ENCODE data around the gene RAB21. TPM values are rescaled to one million over a fixed set of nuclear protein-coding genes. Genes with fewer than 3 reads are reported as not detected.

The RAB21 gene
- total RNA-seq, 1 donor from 2014 or later = 31.4 TPM

DNA sequence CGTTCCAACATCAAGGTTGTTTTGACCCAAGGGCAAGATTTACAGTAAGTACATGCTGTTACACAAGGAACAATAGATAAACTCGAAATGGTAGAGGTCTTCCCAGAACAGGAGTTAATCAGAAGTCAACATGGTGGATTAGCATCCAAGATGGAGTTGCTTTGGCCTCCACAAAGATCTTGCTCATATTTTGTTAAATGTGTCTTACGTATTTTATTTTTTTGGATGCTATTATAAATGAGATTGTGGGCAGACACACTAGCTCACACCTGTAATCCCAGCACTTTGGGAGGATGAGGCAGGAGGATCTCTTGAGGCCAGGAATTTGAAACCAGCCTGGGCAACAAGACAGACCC is 22.3 kb upstream of the RAB21 start:
- Mint-ChIP-seq H3K9me3 (no peaks in the 10 kb centered on the region), H3K27ac (no peak overlapping the region), H3K36me3 (no peaks in the 10 kb centered on the region), H3K4me1 (no peaks in the 10 kb centered on the region), H3K4me3 (no peak overlapping the region), H3K27me3 (ENCODE audit: insufficient read depth, low read depth) (peaks cover 2% of the 10 kb centered on the region)
- no peak overlapping the region for H3K4me3 ChIP-seq
- H3F3A ChIP-seq (ENCODE audit: low read depth) = no peaks in the 10 kb centered on the region
- H3K4me2 ChIP-seq = no peak overlapping the region
- TF ChIP-seq, protein P1, sequence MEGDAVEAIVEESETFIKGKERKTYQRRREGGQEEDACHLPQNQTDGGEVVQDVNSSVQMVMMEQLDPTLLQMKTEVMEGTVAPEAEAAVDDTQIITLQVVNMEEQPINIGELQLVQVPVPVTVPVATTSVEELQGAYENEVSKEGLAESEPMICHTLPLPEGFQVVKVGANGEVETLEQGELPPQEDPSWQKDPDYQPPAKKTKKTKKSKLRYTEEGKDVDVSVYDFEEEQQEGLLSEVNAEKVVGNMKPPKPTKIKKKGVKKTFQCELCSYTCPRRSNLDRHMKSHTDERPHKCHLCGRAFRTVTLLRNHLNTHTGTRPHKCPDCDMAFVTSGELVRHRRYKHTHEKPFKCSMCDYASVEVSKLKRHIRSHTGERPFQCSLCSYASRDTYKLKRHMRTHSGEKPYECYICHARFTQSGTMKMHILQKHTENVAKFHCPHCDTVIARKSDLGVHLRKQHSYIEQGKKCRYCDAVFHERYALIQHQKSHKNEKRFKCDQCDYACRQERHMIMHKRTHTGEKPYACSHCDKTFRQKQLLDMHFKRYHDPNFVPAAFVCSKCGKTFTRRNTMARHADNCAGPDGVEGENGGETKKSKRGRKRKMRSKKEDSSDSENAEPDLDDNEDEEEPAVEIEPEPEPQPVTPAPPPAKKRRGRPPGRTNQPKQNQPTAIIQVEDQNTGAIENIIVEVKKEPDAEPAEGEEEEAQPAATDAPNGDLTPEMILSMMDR (IDR thresholded peaks at IDR 0.05) = no peak
- TF ChIP-seq EZH2 (IDR thresholded peaks at IDR 0.05) (no peak), EZH2phosphoT487 (IDR thresholded peaks at IDR 0.05) (no peak)
- no peaks in the 10 kb centered on the region for H4K20me1 ChIP-seq (ENCODE audit: low read depth)
- no peaks in the 10 kb centered on the region for H3K36me3 ChIP-seq
- H3K9ac ChIP-seq = no peak overlapping the region
- H2AFZ ChIP-seq (replicated peaks) = peak overlapping the region; percentile 94
- H3K79me2 ChIP-seq (ENCODE audit: low read depth) = no peaks in the 10 kb centered on the region
- H3K27ac ChIP-seq = no peak overlapping the region
- H3K9me3 ChIP-seq (ENCODE audit: low read depth) = no peaks in the 10 kb centered on the region
- no peaks in the 10 kb centered on the region for H3K27me3 ChIP-seq
- no peak for DNase-seq (ENCODE audit: low spot score)
- H3K4me1 ChIP-seq = no peaks in the 10 kb centered on the region

DNA sequence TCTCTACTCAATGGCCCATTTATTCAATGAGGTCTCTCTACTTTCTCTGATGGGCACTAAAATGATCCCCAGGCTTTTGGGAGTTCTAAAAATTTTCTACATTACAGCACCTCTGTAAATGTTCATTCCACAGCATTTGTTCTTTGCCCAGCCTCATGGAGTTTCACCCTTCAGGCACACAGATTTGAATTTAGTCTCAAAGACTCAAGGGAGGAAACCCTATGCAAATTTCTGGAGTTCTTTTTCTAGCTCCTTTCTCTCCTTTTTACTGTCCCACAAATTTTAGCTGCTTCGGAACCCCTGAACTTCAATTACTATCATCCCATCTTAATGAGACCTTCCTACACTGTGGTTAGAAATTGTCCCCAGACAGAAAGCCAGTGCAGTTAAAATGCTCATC is 17.5 kb upstream of the RAB21 start:
- H3K27me3 ChIP-seq = no peaks in the 10 kb centered on the region
- Mint-ChIP-seq H3K4me1 (no peaks in the 10 kb centered on the region), H3K9me3 (no peaks in the 10 kb centered on the region), H3K36me3 (no peaks in the 10 kb centered on the region), H3K27ac (no peak overlapping the region), H3K4me3 (no peak overlapping the region), H3K27me3 (ENCODE audit: insufficient read depth, low read depth) (peaks cover 3% of the 10 kb centered on the region)
- peak overlapping the region; percentile 72 for H2AFZ ChIP-seq (replicated peaks)
- H3F3A ChIP-seq (ENCODE audit: low read depth) = no peaks in the 10 kb centered on the region
- no peak overlapping the region for H3K4me3 ChIP-seq
- no peak for TF ChIP-seq EZH2 (IDR thresholded peaks at IDR 0.05)
- TF ChIP-seq, protein P1 (IDR thresholded peaks at IDR 0.05) = no peak
- no peak for TF ChIP-seq EZH2phosphoT487 (IDR thresholded peaks at IDR 0.05)
- no peaks in the 10 kb centered on the region for H4K20me1 ChIP-seq (ENCODE audit: low read depth)
- H3K79me2 ChIP-seq (ENCODE audit: low read depth) = no peaks in the 10 kb centered on the region
- no peak overlapping the region for H3K4me2 ChIP-seq
- no peaks in the 10 kb centered on the region for H3K4me1 ChIP-seq
- H3K9ac ChIP-seq = no peak overlapping the region
- no peak for DNase-seq (ENCODE audit: low spot score)
- H3K36me3 ChIP-seq = no peaks in the 10 kb centered on the region
- no peak overlapping the region for H3K27ac ChIP-seq
- H3K9me3 ChIP-seq (ENCODE audit: low read depth) = no peaks in the 10 kb centered on the region

DNA sequence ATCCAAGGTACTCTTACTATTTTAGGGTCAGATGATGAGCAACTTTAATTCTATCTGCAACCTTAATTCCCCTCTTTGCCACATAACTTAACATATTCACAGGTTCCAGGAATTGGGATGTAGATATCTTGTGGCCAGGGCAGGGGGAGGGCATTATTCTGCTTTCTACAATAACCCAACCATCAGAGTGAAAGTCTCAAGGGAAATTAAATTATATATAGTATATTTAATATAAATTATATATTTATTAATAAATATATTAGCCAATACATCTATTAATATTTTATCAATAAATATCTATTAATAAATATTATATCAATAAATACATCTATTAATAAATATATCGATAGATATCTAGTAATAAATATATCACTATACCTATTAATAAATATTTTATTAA is 11.7 kb upstream of the RAB21 start:
- H3F3A ChIP-seq (ENCODE audit: low read depth) = no peaks in the 10 kb centered on the region
- H3K4me1 ChIP-seq = no peaks in the 10 kb centered on the region
- H3K27me3 ChIP-seq = no peaks in the 10 kb centered on the region
- no peaks in the 10 kb centered on the region for H4K20me1 ChIP-seq (ENCODE audit: low read depth)
- H3K9me3 ChIP-seq (ENCODE audit: low read depth) = no peaks in the 10 kb centered on the region
- no peak overlapping the region for H3K27ac ChIP-seq
- no peak overlapping the region for H3K4me2 ChIP-seq
- H3K4me3 Mint-ChIP-seq = no peak overlapping the region
- H3K36me3 Mint-ChIP-seq = no peaks in the 10 kb centered on the region
- no peak for DNase-seq (ENCODE audit: low spot score)
- H3K9ac ChIP-seq = no peak overlapping the region
- no peak overlapping the region for H3K27ac Mint-ChIP-seq
- TF ChIP-seq, protein P1 (IDR thresholded peaks at IDR 0.05) = no peak
- TF ChIP-seq EZH2phosphoT487 (IDR thresholded peaks at IDR 0.05) = no peak
- TF ChIP-seq EZH2 (IDR thresholded peaks at IDR 0.05) = no peak
- no peaks in the 10 kb centered on the region for H3K9me3 Mint-ChIP-seq
- H3K36me3 ChIP-seq = no peaks in the 10 kb centered on the region
- no peaks in the 10 kb centered on the region for H3K79me2 ChIP-seq (ENCODE audit: low read depth)
- no peak overlapping the region for H2AFZ ChIP-seq (replicated peaks)
- H3K4me1 Mint-ChIP-seq = no peaks in the 10 kb centered on the region
- peaks cover 2% of the 10 kb centered on the region for H3K27me3 Mint-ChIP-seq (ENCODE audit: insufficient read depth, low read depth)
- no peak overlapping the region for H3K4me3 ChIP-seq

Measured in neural progenitor cell (in vitro differentiated cells).